HTR-8/SVneo (cell line): Measurements from ENCODE around the gene MPV17L2.
"Not testable (repeated sequence)": the region's sequence is repeated elsewhere in the genome, so short reads cannot be mapped to it uniquely, and the experiment has no call there.

Source experiments
- DNase-seq: peaks from one replicate; pipeline ENCODE4 v3.0.0; 2011; ENCODE audit warnings: low spot score, mixed read lengths; ENCODE audit not compliant: insufficient read length
- FAIRE-seq: peaks from 2 replicates; lab custom pipeline; 2011; peaks lifted over from hg19 to GRCh38; lab: Jason Lieb, UNC

MPV17L2 gene

DNA sequence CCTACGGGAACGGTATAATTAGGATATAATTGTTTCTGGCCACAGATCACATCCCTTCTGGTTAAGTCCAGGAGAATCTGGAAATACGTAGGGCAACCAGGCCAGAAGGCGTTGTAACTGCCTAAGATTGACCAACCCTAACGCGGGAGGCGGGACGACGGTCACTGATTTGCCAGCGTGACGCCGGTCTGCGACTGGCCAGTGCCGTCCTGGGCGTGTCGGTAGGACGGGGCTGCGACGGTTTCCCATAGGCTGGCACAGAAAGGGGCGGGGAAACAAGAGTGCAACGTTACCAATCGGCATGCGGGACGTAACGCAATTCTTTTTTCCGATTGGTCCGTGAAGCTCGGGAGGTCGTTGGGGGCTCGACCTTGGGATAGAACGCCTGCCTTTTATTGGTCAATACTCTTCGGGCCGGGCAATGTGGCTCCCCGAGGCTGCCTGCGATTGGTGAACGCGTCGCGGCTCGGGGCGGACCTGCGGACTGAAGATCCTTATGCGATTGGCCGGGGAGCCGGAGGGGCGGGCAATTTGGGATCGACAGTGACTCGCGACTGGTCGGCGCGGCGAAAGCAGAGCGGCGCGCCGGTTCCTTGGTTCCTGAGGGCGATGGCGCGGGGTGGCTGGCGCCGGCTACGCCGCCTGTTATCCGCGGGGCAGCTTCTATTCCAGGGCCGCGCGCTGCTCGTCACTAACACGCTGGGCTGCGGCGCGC, at the start of gene MPV17L2:
MPV17L2 (plus strand) TSS at position 546 of the 715 bp plus-strand sequence; CDS start at position 610, 64 bp downstream.
- DNase-seq = peak; percentile 99
- peak; percentile 99 for FAIRE-seq

DNA sequence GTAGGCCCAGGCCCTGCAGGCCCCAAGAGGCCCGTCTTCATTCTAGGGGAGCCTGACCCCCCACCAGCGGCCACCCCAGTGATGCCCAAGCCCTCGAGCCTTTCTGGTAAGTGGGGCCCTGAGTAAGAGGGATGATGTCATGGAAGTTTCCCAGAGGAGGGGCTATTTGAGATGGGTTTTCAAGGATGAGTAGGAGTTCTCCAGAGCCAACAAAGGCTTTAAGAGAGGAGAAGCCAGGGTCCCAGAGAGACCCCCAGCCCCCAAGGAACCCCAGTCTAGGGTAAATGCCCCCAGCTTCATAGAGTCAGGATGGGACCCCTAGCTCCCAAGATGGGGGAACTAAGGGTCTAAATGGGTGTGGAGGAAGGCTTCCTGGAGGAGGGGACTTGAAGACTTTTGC, 49.1 kb upstream of the MPV17L2 start:
- FAIRE-seq (no peak), DNase-seq (no peak)

DNA sequence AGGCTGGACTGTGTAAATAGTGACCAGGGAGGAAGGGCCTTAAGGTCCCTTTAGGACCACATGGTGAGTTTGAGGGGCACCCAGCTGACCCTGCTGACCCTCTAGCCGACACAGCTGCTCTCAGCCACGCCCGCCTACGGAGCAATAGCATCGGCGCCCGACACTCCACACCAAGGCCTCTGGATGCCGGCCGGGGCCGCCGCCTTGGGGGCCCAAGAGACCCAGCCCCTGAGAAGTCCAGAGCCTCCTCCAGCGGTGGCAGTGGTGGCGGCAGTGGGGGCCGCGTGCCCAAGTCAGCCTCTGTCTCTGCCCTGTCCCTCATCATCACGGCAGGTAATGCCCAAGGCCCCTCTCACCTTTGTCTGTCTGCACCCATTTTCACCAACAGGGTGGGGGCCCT, 48.7 kb upstream of the MPV17L2 start:
- FAIRE-seq (no peak), DNase-seq (no peak)

DNA sequence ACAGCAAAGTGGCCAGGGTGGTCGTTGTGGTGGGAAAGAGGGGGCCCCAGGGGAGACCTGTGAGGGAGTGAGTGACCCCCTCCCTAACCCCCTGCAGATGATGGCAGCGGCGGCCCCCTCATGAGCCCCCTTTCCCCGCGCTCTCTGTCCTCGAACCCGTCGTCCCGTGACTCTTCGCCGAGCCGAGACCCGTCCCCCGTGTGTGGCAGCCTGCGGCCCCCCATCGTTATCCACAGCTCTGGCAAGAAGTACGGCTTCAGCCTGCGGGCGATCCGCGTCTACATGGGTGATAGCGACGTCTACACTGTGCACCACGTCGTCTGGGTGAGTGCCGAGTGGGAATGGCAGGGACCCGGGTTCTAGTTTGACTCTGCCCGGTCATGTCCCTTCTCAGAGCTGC, 48.1 kb upstream of the MPV17L2 start:
- FAIRE-seq = no peak
- no peak for DNase-seq

DNA sequence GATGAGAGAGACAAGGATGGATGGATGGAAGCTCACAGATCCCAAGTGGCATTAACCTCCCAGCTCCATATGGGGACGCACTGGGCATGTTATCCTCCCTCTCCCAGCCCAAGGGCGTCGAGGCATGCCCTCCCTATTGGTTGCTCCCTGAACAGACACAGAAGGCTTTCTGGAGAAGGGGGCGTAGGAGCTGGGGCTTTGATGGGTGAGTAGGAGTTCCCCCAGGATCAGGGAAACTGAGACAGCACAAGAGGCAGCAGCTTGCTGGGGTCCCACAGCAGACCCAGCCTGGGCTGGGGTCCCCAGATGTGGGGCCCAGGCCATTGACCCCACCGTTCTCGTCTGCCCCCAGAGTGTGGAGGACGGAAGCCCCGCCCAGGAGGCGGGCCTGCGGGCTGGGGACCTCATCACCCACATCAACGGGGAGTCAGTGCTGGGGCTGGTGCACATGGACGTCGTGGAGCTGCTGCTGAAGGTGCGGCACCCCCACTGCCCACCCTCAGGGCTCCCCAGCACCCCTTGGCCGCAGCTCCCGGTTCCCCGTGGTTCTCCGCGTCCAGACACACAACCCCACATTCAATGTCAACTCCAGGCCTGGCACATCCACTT, 47.5 kb upstream of the MPV17L2 start:
- no peak for FAIRE-seq
- no peak for DNase-seq

DNA sequence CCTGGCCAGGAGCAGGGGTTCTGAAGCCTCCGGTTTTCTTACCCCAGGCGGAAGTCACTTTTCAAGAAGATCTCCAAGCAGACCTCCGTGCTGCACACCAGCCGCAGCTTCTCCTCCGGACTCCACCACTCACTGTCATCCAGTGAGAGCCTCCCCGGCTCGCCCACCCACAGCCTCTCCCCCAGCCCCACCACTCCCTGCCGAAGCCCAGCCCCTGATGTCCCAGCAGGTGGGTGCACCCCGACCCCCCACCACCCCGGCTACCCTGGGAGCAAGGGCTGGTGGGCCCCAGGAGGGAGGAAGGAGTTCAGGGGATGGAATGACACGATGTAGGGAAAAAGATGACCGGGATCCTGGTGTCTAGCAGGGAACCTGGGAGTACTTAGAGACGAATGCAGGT, 45.6 kb upstream of the MPV17L2 start:
- no peak for DNase-seq
- FAIRE-seq = no peak

DNA sequence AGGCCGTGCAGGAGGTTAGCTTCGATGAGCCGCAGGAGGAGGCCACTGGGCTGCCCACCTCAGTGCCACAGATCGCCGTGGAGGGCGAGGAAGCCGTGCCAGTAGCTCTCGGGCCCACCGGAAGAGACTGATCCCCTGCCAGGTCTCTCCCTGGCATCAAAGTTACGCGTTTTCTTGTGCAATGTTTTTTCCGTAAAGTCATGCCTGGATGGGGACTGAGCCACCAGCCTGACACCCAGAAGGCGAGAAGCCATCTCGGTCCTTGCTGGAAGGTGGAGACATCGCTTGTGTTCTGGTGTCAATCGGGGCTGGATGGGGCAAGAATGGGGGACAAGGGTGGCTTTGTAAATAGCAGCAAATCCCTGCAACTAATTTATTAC, 43.4 kb upstream of the MPV17L2 start:
- FAIRE-seq = no peak

DNA sequence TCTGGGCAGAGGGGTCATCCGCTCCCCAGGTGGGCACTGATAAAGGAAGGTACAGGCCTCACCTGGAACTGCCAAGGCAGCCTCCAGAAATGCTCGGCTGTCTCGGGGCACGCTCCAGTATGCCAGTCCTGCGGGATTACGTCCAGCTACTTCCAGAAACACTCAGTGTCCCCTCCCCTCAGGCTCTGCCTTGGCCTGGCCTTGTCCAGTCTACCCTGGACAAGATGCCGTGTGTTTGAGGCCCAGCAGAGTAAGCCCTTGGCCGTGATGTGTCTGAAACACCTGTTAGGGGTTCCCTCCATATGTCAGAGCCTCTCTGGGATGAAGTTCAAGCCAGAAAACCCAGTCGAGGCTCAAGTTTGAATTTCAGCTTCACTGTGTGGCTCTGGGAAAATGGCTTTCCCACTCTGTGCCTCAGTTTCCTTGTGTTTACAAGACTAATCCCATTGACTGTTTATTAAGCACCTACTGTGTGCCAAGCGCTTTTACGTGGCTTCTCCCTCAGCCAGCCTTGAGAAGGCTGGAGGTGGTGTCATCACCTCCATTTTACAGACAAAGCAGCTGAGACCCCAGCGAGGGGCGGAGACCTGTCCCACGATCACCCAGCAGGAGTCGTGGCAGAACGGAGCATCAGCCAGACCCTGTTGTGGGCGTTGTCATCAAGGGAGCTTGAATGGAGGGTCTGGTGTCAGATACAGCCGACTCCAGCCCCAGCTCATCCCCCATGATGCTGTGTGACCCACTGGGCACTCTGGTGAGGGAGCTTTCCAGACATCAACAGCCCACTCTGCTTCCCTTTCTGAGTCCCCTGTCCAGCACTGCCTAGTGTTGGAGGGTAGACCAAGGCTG, 42.0 kb upstream of the MPV17L2 start:
- no peak for DNase-seq
- FAIRE-seq = no peak

More for the DNA sequence above, 43.4 kb upstream of the MPV17L2 start:
- no peak for DNase-seq

DNA sequence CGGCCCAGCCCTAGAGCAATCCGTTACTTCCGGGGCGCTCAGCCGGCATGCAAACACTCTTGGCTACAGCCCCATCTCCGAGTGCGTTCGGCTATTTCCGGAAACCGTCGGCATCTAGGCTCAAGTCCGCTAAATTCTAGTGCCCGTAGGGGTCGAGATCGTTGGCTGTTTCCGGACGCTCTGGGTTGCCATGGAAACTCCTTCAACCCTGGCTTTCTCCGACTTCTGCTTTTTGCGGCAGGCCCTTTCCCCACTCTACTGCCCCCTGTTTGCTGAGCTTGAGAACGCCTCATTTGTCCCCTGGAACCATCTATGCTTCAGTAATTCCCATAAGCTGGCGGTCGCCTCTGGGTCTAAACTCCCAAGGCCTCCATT, 40.6 kb upstream of the MPV17L2 start:
- FAIRE-seq (no peak), DNase-seq (peak; percentile 98)

DNA sequence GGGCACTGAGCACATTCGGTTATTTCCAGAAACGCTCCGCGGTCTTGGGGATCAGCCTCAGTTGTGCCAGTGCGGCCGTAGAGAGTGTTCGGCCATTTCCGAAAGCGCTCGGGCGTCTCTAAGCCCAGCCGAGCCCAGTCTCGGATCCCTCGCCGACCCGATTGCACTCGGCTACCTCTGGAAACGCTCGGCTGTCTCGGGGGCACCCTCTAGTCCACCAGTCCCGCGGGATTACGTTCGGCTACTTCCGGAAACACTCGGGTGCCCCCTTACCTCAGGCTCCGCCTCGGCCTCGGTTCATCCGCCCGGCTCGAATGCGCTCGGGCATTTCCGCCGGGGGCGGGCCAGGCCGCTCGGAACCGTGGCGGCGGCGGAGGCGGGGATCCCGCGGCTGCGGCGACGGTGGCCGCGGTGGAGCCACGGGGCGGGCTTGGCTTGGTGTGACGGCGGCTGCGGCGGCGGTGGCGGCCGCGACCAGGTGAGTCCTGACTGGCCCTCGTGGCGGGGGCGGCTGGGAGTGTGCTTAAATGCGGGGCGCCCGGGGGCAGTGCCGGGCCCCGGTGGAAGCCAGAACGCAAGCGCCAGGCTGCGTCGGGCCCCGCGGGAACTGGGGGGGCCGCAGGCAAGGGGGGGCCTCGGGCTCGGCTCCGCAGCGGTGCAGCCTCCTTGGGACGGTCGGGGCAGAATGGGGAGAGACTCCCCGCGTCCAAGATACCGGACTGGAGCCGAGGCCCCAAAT, 40.0 kb upstream of the MPV17L2 start, which contains the start of gene PIK3R2:
PIK3R2 (plus strand) TSS at position 347 of the 739 bp plus-strand sequence. CDS start 2,717 bp downstream, outside the sequence.
- DNase-seq = peak; percentile 98

DNA sequence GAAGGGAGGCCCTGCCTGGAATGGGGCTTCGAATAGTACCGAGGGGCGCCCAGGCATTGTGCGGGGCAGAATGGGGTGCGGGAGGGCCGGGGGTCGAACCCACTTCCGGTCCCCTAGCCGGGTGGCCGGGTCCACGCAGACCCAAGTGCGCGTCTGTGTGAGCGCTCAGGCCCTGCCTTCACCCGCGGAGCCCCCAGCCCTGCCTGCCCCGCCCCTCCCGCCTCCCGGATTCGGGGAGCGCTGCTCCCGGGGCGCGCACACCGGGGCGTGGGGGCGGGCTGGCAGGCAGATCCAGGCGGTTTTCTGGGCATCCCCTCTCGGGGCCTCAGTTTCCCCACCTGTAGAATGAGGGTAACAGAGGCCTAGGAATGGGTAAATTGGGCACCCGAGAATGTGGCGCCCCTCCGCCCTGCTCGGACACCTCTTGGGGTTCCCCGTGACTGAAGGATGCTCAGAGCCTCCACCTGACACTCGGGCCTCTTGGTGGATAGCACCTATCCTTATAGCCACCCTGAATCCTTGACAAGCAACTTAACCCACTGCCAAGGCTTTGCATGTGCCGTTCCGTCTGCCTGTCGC, 39.4 kb upstream of the MPV17L2 start:
- DNase-seq (no peak), FAIRE-seq (no peak)

More for the DNA sequence above, 40.0 kb upstream of the MPV17L2 start, which contains the start of gene PIK3R2:
- peak; percentile 99 for FAIRE-seq

DNA sequence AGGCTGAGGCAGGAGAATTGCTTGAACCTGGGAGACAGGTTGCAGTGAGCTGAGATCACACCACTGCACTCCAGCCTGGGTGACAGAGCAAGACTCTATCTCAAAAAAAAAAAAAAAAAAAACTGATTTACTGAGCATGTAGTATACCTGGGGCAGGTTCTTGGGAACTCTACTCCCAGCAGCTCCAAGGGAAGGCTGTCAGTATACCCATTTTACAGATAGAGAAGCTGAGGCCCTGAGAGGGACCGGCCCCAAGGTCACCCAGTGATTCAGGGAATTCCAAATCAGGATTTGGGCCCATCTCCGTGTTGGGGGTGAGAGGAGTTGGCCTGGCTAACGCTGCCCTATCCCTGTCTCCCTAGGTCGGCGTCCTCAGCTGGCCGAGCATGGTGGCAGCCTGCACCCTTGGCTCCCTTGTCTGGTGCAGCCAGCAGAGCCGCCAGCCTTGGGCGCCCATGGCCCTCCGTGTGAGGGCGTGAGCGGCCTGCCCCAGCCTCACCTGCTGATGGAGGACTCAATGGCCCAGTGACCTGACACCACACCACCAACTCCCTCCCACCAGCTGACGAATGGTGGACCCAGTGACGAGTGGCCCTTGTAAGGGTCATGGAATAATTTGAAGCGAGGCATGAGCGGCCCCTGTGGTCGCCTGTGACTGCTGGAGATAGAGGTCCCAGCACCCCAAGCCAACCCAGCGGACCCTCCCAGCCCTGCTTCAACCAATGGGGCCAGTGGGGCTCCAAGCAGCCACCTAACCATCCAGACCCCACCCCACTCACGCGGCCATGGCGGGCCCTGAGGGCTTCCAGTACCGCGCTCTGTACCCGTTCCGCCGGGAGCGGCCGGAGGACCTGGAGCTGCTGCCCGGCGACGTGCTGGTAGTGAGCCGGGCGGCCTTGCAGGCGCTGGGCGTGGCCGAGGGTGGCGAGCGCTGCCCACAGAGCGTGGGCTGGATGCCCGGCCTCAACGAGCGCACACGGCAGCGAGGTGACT, 37.6 kb upstream of the MPV17L2 start:
- FAIRE-seq = no peak
- no peak for DNase-seq

DNA sequence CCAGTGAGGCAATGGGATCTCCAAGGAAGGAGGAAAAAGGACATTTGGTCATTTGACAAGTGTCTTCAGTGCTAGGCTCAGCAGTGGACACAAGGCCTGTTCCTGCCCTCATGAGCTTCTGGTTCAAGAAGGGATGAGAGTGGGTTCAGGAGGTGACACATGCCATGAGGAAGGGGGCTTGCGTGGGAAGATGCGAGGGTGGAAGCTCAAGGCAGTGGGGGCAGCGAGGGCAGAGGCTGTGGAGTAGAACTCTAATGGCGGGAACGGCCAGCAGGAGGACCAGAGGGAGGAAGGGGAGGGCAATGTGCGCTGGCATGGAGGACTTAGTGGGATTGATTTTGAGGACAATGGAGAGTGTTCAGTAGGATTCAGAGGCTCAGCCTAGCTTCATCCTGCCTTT, 36.8 kb upstream of the MPV17L2 start:
- DNase-seq (no peak), FAIRE-seq (no peak)

DNA sequence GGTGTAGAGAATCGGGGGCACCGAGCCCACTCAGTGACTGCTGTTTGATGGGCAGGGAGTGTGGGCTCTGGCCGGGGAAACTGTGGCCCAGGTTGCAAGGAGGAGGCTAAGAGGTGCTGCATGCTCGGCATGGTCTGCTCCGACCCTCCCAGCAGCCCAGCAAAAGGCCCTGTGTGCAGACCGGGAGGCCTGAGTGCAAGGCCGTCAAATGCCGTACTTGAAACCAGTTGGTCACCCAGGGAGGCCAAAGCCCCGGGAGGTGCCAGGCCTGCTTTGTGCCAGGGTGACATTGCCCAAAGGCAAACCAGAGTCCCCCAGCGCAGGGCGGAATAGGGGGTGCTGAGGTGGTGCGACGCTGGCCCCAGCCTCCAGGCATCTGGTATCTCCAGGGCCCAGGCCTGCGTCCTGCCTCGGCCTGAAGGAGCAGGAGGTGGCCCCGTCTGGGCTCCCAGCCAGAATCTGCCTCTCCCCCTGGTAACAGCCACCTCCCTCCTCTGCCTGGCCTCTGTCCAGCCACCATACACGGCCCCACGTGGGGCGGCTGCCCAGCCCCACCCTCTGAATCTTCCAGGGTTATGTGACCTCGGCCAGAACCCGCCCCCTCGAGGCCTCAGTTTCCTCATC, 36.1 kb upstream of the MPV17L2 start:
- peak; percentile 26 for FAIRE-seq
- peak; percentile 85 for DNase-seq

DNA sequence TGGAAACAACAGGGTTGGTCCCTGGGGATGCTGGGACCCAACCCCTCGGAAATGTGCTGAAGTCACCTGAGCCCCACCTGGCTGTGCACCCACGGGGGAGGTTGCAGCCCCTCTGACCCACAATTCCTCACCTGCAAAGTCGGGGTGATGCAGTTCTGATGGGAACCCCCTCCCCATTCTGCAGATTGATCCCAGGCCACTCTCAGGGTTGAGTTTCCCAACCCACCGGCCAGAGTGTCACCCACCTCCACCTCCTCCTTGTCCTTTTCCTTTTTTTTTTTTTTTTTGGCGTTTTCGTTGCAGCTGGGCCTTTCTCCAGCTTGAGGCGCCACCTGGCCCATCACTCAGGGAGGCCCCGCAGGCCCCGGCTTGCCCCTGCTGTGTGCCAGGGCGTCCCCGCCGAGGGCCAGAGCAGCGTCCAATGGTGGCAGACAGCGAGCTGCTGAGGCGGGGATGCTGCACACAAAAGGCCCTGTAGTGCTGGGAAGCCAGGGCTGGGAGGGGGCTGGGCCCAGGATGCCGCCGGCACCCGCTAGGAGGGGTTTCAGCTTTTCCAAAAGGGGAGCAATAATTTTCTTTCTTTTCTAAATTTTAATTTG, 35.5 kb upstream of the MPV17L2 start:
- DNase-seq (no peak), FAIRE-seq (no peak)

DNA sequence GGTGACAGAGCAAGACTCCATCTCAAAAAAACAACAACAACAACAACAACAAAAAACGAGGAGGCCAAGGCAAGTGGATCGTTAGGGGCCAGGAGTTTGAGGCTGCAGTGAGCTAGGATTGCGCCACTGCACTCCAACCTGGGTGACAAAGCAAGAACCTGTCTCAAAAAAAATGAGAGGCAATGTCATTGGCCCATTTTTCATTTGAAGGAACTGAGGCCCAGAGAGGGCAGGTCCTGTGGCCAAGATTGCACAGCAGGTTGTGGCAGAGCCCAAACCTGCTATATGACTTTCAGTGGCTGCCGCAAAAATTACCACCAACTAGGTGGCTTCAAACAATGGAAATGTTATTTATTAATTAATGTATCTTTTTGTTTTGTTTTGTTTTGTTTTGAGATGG, 34.6 kb upstream of the MPV17L2 start:
- FAIRE-seq = no peak
- DNase-seq = no peak

DNA sequence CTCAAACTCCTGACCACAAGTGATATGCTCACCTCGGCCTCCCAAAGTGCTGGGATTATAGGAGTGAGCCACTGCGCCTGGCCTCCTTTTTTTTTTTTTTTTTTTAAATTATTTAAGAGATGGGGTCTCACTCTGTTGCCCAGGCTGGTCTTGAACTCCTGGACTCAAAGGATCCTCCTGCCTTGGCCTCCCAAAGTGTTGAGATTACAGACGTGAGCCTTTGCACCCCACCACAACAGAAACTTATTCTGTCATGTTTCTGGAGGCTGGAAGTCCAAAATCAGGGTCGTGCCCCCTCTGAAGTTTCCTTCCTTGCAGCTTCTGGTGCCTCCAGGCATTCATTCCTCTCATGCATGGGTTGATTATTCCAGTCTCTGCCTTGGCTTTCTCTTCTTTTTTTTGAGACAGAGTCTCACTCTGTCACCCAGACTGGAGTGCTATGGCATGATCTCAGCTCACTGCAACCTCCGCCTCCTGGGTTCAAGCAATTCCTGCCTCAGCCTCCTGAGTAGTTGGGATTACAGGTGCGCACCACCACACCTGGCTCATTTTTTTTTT, 33.9 kb upstream of the MPV17L2 start:
- not testable (repeated sequence) for DNase-seq, FAIRE-seq

DNA sequence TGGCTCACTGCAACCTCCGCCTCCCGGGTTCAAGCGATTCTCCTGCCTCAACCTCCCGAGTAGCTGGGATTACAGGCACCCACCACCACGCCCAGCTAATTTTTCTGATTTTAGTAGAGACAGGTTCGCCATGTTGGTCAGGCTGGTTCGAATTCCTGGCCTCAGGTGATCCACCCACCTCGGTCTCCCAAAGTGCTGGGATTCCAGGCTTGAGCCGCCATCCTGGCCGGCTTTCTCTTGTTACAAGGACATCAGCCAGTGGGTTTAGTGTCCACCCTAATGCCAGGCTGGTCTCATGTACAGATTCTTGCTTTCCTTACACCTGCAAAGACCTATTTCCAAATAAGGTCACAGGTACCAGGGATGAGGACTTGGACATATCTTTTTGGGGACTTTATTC, 33.2 kb upstream of the MPV17L2 start:
- no peak for FAIRE-seq

More for the DNA sequence above, 33.2 kb upstream of the MPV17L2 start:
- DNase-seq = no peak
